PC-3 (cell line): ENCODE data around the gene SDSL. TPM values are rescaled to one million over a fixed set of nuclear protein-coding genes. Genes with fewer than 3 reads are reported as not detected.

Source experiments
- ATAC-seq: fragments of 200-7000 bp; cut with Tn5 transposase; 2 replicates; pipeline ENCODE4 v1.9.1; 2020; ENCODE audit warnings: mild to moderate bottlenecking, moderate library complexity
- BruUV-seq: library from RNA; stranded (reverse); fragments of 400-500 nt; replicated peaks from 2 replicates; lab custom pipeline; 2021; lab: Mats Ljungman, UMichigan
- CTCF ChIA-PET: fragments of 300-600 bp; sonication (Branson Sonifier 250); formaldehyde crosslinking; loops from one replicate; lab custom pipeline; 2022; ENCODE audit warnings: antibody characterized with exemption; lab: Charles Lee
- POLR2A ChIA-PET: fragments of 300-600 bp; sonication (Branson Sonifier 250); formaldehyde crosslinking; loops from one replicate; lab custom pipeline; 2022; ENCODE audit warnings: antibody characterized with exemption; ENCODE audit not compliant: unreplicated experiment; lab: Charles Lee
- DNase-seq: peaks from one replicate; pipeline ENCODE4 v3.0.0-alpha.2; 2015
- H2AFZ ChIP-seq: fragments of 300-600 bp; sonication (generic); 2 replicates; pipeline ENCODE4 v1.6.0; 2016; ENCODE audit warnings: antibody characterized with exemption, low read length
- H3F3A ChIP-seq: fragments of 300-600 bp; sonication (generic); one replicate; pipeline ENCODE4 v1.6.0; 2017; ENCODE audit warnings: antibody characterized with exemption, low read length, control low read depth, mild to moderate bottlenecking; ENCODE audit not compliant: unreplicated experiment
- H3K27ac ChIP-seq: fragments of 300-600 bp; sonication (generic); 2 replicates; pipeline ENCODE4 v1.5.1; 2016; ENCODE audit warnings: mild to moderate bottlenecking, low read length
- H3K27me3 ChIP-seq: fragments of 300-600 bp; sonication (generic); 2 replicates; pipeline ENCODE4 v1.6.1; 2016; ENCODE audit warnings: low read length, mixed read lengths
- H3K36me3 ChIP-seq: fragments of 300-600 bp; sonication (generic); 2 replicates; pipeline ENCODE4 v1.6.1; 2016; ENCODE audit warnings: low read depth, mixed run types, low read length, mixed read lengths
- H3K4me1 ChIP-seq: fragments of 300-600 bp; sonication (generic); 2 replicates; pipeline ENCODE4 v1.5.1; 2016; ENCODE audit warnings: low read length; ENCODE audit not compliant: insufficient read depth
- H3K4me2 ChIP-seq: fragments of 300-600 bp; sonication (generic); 2 replicates; pipeline ENCODE4 v1.6.0; 2016; ENCODE audit warnings: low read length
- H3K4me3 ChIP-seq: fragments of 300-600 bp; sonication (generic); 2 replicates; pipeline ENCODE4 v1.5.1; 2016; ENCODE audit warnings: mild to moderate bottlenecking, low read length, mixed read lengths
- H3K79me2 ChIP-seq: fragments of 300-600 bp; sonication (generic); 2 replicates; pipeline ENCODE4 v1.6.1; 2017; ENCODE audit warnings: low read length, mixed read lengths
- H3K9ac ChIP-seq: fragments of 300-600 bp; sonication (generic); 2 replicates; pipeline ENCODE4 v1.6.0; 2016; ENCODE audit warnings: mild to moderate bottlenecking, low read length
- H3K9me2 ChIP-seq: fragments of 300-600 bp; sonication (generic); replicated peaks from 2 replicates; pipeline ENCODE4 v1.6.1; 2016; ENCODE audit warnings: mixed run types, low read length, mixed read lengths
- H3K9me3 ChIP-seq: fragments of 300-600 bp; sonication (generic); 2 replicates; pipeline ENCODE4 v1.6.1; 2016; ENCODE audit warnings: low read length, mixed read lengths
- H4K20me1 ChIP-seq: fragments of 300-600 bp; sonication (generic); 2 replicates; pipeline ENCODE4 v1.6.1; 2016; ENCODE audit warnings: low read length, mixed read lengths
- EZH2 ChIP-seq: fragments of 300-600 bp; sonication (generic); IDR thresholded peaks from one replicate; pipeline ENCODE4 v1.6.1; 2017; ENCODE audit warnings: antibody characterized with exemption, mild to moderate bottlenecking, low read length; ENCODE audit not compliant: unreplicated experiment
- EZH2phosphoT487 ChIP-seq: fragments of 300-600 bp; sonication (generic); IDR thresholded peaks from 2 replicates; pipeline ENCODE4 v1.6.1; 2018; ENCODE audit warnings: mild to moderate bottlenecking, antibody characterized with exemption, low read length, borderline replicate concordance
- intact Hi-C: fragments of 100-400 bp; cut with micrococcal nuclease; formaldehyde crosslinking; loops from 2 replicates; pipeline ENCODE4 v1.9.0; 2023
- total RNA-seq: library from RNA; depleted of rRNA; stranded (reverse); fragments of >200 nt; gene quantifications from 2 replicates; pipeline ENCODE4 v1.2.3, GENCODE V29; 2014
- TF ChIP-seq, protein P1 (sequence below): fragments of 300-600 bp; sonication (generic); conservative IDR thresholded peaks from 2 replicates; pipeline ENCODE4 v1.5.1; 2017; ENCODE audit warnings: antibody characterized with exemption, low read depth, mild to moderate bottlenecking, low read length

Gene SDSL
- total RNA-seq, 1 experiment from 2014 or later, result 14.0 TPM

DNA sequence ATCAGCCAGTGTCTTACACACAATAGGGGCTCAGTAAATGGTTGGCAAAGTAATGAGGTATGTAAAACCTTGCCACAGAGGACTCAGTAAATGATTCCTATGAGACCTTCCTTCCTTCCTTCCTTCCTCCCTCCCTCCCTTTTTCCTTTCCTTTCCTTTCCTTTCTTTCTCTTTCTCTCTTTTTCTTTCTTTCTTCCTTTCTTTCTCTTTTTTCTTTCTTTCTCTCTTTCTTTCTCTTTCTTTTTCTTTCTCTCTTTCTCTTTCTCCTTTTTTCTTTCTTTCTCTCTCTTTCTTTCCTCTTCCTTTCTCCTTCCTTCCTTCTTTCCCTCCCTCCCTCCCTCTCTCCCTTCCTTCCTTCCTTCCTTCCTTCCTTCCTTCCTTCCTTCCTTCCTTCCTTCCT is 26.0 kb upstream of the SDSL start:
- Histone ChIP-seq H3K79me2 (no peaks in the 10 kb centered on the region), H3F3A (no peaks in the 10 kb centered on the region), H3K4me3 (no peak overlapping the region), H3K36me3 (no peaks in the 10 kb centered on the region), H3K27ac (no peak overlapping the region), H3K9ac (no peak overlapping the region), H3K4me2 (no peak overlapping the region), H3K4me1 (no peaks in the 10 kb centered on the region), H3K9me3 (no peaks in the 10 kb centered on the region), H3K9me2 (no peaks in the 10 kb centered on the region), H3K27me3 (no peaks in the 10 kb centered on the region), H2AFZ (no peak overlapping the region), H4K20me1 (no peaks in the 10 kb centered on the region)
- POLR2A ChIA-PET, result no interaction called here
- CTCF ChIA-PET, result no interaction called here
- no TSS peak for BruUV-seq
- no peak for ATAC-seq
- no peak for DNase-seq
- TF ChIP-seq EZH2phosphoT487 (no peak), EZH2 (no peak)
- TF ChIP-seq, protein P1, sequence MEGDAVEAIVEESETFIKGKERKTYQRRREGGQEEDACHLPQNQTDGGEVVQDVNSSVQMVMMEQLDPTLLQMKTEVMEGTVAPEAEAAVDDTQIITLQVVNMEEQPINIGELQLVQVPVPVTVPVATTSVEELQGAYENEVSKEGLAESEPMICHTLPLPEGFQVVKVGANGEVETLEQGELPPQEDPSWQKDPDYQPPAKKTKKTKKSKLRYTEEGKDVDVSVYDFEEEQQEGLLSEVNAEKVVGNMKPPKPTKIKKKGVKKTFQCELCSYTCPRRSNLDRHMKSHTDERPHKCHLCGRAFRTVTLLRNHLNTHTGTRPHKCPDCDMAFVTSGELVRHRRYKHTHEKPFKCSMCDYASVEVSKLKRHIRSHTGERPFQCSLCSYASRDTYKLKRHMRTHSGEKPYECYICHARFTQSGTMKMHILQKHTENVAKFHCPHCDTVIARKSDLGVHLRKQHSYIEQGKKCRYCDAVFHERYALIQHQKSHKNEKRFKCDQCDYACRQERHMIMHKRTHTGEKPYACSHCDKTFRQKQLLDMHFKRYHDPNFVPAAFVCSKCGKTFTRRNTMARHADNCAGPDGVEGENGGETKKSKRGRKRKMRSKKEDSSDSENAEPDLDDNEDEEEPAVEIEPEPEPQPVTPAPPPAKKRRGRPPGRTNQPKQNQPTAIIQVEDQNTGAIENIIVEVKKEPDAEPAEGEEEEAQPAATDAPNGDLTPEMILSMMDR, result no peak
- intact Hi-C loops, result no loop called here

DNA sequence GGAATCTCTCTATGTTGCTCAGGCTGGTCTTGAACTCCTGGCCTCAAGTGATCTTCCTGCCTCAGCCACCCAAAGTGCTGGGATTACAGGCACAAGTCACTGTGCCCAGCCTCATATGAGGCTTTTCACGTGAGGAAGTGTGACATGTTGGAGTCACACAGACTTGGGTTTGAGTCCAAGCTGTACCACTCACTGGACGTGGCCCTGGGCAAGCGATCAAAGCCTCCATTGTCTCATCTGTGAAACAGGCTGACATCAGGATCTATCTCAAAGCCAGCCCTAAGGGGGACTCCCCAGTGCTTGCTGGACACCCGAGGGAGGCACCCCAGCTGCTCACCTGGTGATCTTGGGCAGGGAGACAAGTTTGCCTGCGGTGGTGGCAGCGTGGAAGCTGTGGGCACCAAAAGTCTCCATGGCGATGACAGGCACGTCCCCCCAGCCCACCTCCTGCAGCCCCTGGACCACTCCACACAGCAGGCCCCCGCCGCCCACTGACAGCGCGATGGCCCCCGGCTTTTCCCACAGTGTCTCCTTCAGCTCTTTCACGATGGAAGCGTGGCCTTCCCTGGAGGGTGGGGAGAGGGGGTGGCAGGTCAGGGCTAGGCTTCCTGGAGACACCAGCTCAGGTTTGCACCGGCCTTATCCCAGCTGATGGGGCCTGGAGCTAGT is 25.2 kb upstream of the SDSL start:
- no peak overlapping the region for H3K27ac ChIP-seq
- H3K4me2 ChIP-seq, result no peak overlapping the region
- no peaks in the 10 kb centered on the region for H3F3A ChIP-seq
- no peaks in the 10 kb centered on the region for H4K20me1 ChIP-seq
- no peak overlapping the region for H3K4me3 ChIP-seq
- no peak overlapping the region for H3K9ac ChIP-seq
- ChIA-PET CTCF (no interaction called here), POLR2A (no interaction called here)
- peak; percentile 20; the same call in 1 of the 2 replicates for ATAC-seq
- H3K27me3 ChIP-seq, result no peaks in the 10 kb centered on the region
- H3K9me2 ChIP-seq, result no peaks in the 10 kb centered on the region
- H3K9me3 ChIP-seq, result no peaks in the 10 kb centered on the region
- no peaks in the 10 kb centered on the region for H3K36me3 ChIP-seq
- BruUV-seq, result no TSS peak
- H3K4me1 ChIP-seq, result no peaks in the 10 kb centered on the region
- intact Hi-C loops, result no loop called here
- no peak for DNase-seq
- TF ChIP-seq, protein P1, result no peak
- TF ChIP-seq EZH2 (no peak), EZH2phosphoT487 (no peak)
- H2AFZ ChIP-seq, result no peak overlapping the region
- no peaks in the 10 kb centered on the region for H3K79me2 ChIP-seq

DNA sequence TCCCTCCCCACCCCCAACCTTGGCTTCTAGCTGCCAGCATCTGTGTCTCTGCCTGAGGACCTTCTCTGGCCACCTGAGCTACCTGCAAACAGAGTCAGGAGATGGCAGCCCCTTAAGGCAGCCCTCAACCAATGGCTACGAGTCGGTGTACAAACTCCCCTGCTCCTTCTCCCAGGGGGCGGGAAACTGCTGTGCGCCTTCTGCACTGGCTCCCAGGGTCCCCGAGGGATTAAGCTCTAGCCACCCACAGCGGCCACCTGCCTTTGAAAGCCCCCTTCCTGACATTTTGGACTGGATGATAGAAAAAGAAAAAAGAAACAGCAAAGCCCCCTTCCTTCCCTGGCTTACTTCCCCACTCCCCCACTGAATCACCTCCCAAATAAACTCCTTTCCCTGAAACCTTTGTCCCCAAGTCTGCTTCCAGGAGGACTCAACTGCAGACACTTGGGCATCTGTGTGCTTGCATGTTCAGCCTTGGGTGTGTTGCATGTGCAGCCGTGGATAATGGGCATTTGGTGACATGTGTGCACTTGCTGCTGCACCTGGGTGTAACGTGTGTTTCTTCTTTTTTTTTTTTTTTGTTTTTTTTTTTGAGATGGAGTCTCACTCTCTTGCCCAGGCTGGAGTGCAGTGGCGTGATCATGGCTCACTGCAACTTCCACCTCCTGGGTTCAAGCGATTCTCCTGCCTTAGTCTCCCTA is 24.5 kb upstream of the SDSL start:
- BruUV-seq, result no TSS peak
- POLR2A ChIA-PET, result interaction anchor here (0.6 kb wide), 1 partner anchor 10 kb away, joined by 7 read pairs; no protein-coding TSS in a partner anchor
- Histone ChIP-seq H3K4me1 (no peaks in the 10 kb centered on the region), H3K27me3 (no peaks in the 10 kb centered on the region), H2AFZ (no peak overlapping the region), H4K20me1 (no peaks in the 10 kb centered on the region), H3K36me3 (no peaks in the 10 kb centered on the region), H3K9me3 (no peaks in the 10 kb centered on the region), H3K27ac (no peak overlapping the region), H3K9ac (no peak overlapping the region), H3K9me2 (no peaks in the 10 kb centered on the region), H3K4me3 (no peak overlapping the region), H3K79me2 (no peaks in the 10 kb centered on the region), H3K4me2 (no peak overlapping the region), H3F3A (no peaks in the 10 kb centered on the region)
- TF ChIP-seq EZH2phosphoT487, result no peak
- TF ChIP-seq, protein P1, result no peak
- TF ChIP-seq EZH2, result no peak
- peak; percentile 8; the same call in 1 of the 2 replicates for ATAC-seq
- CTCF ChIA-PET, result no interaction called here
- intact Hi-C loops, result no loop called here
- DNase-seq, result no peak
